ENCODE data around the gene FLRT3. TPM values are rescaled to one million over a fixed set of nuclear protein-coding genes. Genes with fewer than 3 reads are reported as not detected.

The FLRT3 gene
- total and polyA plus RNA-seq, 4 donors = 23.5 to 144 (median 48.9) TPM

- no peak for TF ChIP-seq CTCF (IDR thresholded peaks at IDR 0.05; ENCODE audit: control extremely low read depth, extremely low read depth)
- H3K9ac ChIP-seq (ENCODE audit: insufficient read depth in 1 of 2, low read length in 2 of 2) = no peak overlapping the region
- no peak overlapping the region for H3K27ac ChIP-seq (ENCODE audit: low read depth in 1 of 2, low read length in 1 of 2)
- no peaks in the 10 kb centered on the region for H3K27me3 ChIP-seq (ENCODE audit: control insufficient read depth in 3 of 3, insufficient read depth in 3 of 3, low read length in 2 of 3)
- H3K4me1 ChIP-seq (ENCODE audit: control insufficient read depth in 5 of 5, insufficient read depth in 5 of 5, low read length in 5 of 5) = no peaks in the 10 kb centered on the region
- no peaks in the 10 kb centered on the region for H3K36me3 ChIP-seq (ENCODE audit: control insufficient read depth in 4 of 4, insufficient read depth in 4 of 4, low read length in 4 of 4)
- no peak overlapping the region for H3K4me3 ChIP-seq
- peaks cover 0 to 2% (median 0%) of the 10 kb centered on the region in 4 donors for H3K9me3 ChIP-seq (ENCODE audit: control insufficient read depth in 4 of 4, insufficient read depth in 3 of 4, low read length in 3 of 4)
- DNase-seq (no peak), ATAC-seq (ENCODE audit: insufficient read depth, low FRiP score) (no peak)
- 85 to 95% methylated on average over 4 of the region's 4 CpGs for WGBS, 2 donors
Observed at GRCh38 chr20:14282140-14282539, 55.3 kb downstream of the FLRT3 start.

Small RNA genes lying within 50 kb of the gene (small RNA-seq; reads per million reads assigned to genes)
- gene RNU6-228P (ENCODE audit: low replicate concordance) = not detected
